H1 (cell line): ENCODE measurements around the gene MYO16. TPM values are rescaled to one million over a fixed set of nuclear protein-coding genes. Genes with fewer than 3 reads are reported as not detected.

Experiments used
- CTCF ChIA-PET: fragments of 300-600 bp; sonication (Branson Sonifier 250); formaldehyde crosslinking; loops from one replicate; lab custom pipeline; 2021; ENCODE audit not compliant: partially characterized antibody; lab: Charles Lee
- POLR2A ChIA-PET: fragments of 300-600 bp; sonication (Branson Sonifier 250); formaldehyde crosslinking; loops from one replicate; lab custom pipeline; 2021; ENCODE audit warnings: inconsistent platforms; ENCODE audit not compliant: partially characterized antibody; lab: Charles Lee
- DNase-seq, 2 experiments: peaks; one replicate each; pipeline versions ENCODE4 v3.0.0 to v3.0.0-alpha.2; 2010 to 2022; ENCODE audit warnings: low spot score in 2 of 2, low read depth in 1 of 2, mixed read lengths in 1 of 2
- FAIRE-seq: peaks from 2 replicates; lab custom pipeline; 2011; peaks lifted over from hg19 to GRCh38; lab: Jason Lieb, UNC
- H2AFZ ChIP-seq: 2 replicates; pipeline ENCODE4 v1.8.1; 2012; ENCODE audit warnings: low read length, inconsistent platforms
- H2AK5ac ChIP-seq: 2 replicates; pipeline ENCODE4 v1.6.1; 2013; ENCODE audit warnings: low read depth, low read length
- H2BK120ac ChIP-seq: replicated peaks from 2 replicates; pipeline ENCODE3; 2013; ENCODE audit warnings: low read depth, low read length, inconsistent platforms
- H2BK12ac ChIP-seq: 2 replicates; pipeline ENCODE4 v1.6.1; 2013; ENCODE audit warnings: low read depth, low read length
- H2BK15ac ChIP-seq: 2 replicates; pipeline ENCODE4 v1.6.1; 2013; ENCODE audit warnings: low read length
- H2BK20ac ChIP-seq: 2 replicates; pipeline ENCODE4 v1.6.1; 2013; ENCODE audit warnings: low read length
- H2BK5ac ChIP-seq: 2 replicates; pipeline ENCODE4 v1.6.1; 2013; ENCODE audit warnings: low read depth, low read length
- H3K14ac ChIP-seq: 2 replicates; pipeline ENCODE4 v1.6.1; 2013; ENCODE audit warnings: inconsistent platforms; ENCODE audit not compliant: insufficient read length
- H3K18ac ChIP-seq: 2 replicates; pipeline ENCODE4 v1.6.1; 2013; ENCODE audit warnings: low read length; ENCODE audit errors: extremely low read depth
- H3K23ac ChIP-seq: 2 replicates; pipeline ENCODE4 v1.6.1; 2013; ENCODE audit warnings: inconsistent platforms; ENCODE audit not compliant: insufficient read length
- H3K23me2 ChIP-seq: 2 replicates; pipeline ENCODE4 v1.6.1; 2013; ENCODE audit warnings: low read depth, low read length
- H3K27ac ChIP-seq: 2 replicates; pipeline ENCODE4 v1.6.1; 2011; ENCODE audit warnings: low read depth, low read length, inconsistent platforms
- H3K27me3 ChIP-seq, 4 experiments: replicated peaks in 1 of 4; 1 replicate in 1 of 4; 2 replicates in 3 of 4; pipeline versions ENCODE4 v1.6.1 to v1.8.1; 2011 to 2013; ENCODE audit warnings: low read length in 3 of 4, mild to moderate bottlenecking in 3 of 4, inconsistent platforms in 2 of 4, mixed read lengths in 2 of 4, moderate library complexity in 1 of 4; ENCODE audit not compliant: control insufficient read depth in 3 of 4, insufficient read depth in 3 of 4; ENCODE audit errors: extremely low read depth in 1 of 4
- H3K36me3 ChIP-seq, 4 experiments: 2 replicates each; pipeline versions ENCODE4 v1.6.1 to v1.8.1; 2011 to 2013; ENCODE audit warnings: mild to moderate bottlenecking in 4 of 4, low read length in 3 of 4, moderate library complexity in 2 of 4, control low read depth in 1 of 4, inconsistent platforms in 1 of 4; ENCODE audit not compliant: insufficient read depth in 4 of 4, control insufficient read depth in 2 of 4
- H3K4ac ChIP-seq: replicated peaks from 2 replicates; pipeline ENCODE3; 2013; ENCODE audit warnings: low read length, low read depth, mixed read lengths, inconsistent platforms; ENCODE audit not compliant: insufficient read length
- H3K4me1 ChIP-seq, 4 experiments: replicated peaks in 1 of 4; 1 replicate in 1 of 4; 2 replicates in 3 of 4; pipeline versions ENCODE4 v1.6.1 to v1.8.1; 2011 to 2013; ENCODE audit warnings: low read length in 3 of 4, inconsistent platforms in 2 of 4, mixed read lengths in 1 of 4; ENCODE audit not compliant: insufficient read depth in 4 of 4, control insufficient read depth in 3 of 4
- H3K4me2 ChIP-seq, 2 experiments: 2 replicates each; pipeline versions ENCODE4 v1.6.1 to v1.8.1; 2011 to 2013; ENCODE audit warnings: low read depth in 2 of 2, low read length in 2 of 2, control low read depth in 1 of 2, inconsistent platforms in 1 of 2, mild to moderate bottlenecking in 1 of 2; ENCODE audit not compliant: insufficient read depth in 1 of 2
- H3K4me3 ChIP-seq, 4 experiments: fragments of 200-600, 300-600 bp in 1 of 4; sonication (generic), shearing (Covaris generic), sonication (Bioruptor Twin) in 1 of 4; 2 replicates each; pipeline versions ENCODE4 v1.5.1 to v1.8.1; 2011 to 2016; ENCODE audit warnings: low read length in 4 of 4, low read depth in 3 of 4, control low read depth in 2 of 4, inconsistent platforms in 2 of 4, mild to moderate bottlenecking in 2 of 4, mixed read lengths in 1 of 4, moderate library complexity in 1 of 4; ENCODE audit not compliant: insufficient read depth in 2 of 4; ENCODE audit errors: extremely low read depth in 1 of 4
- H3K56ac ChIP-seq: replicated peaks from 2 replicates; pipeline ENCODE3; 2013; ENCODE audit warnings: low read depth, mild to moderate bottlenecking, mixed read lengths, low read length, inconsistent platforms; ENCODE audit not compliant: insufficient read length
- H3K79me1 ChIP-seq: 2 replicates; pipeline ENCODE4 v1.6.1; 2013; ENCODE audit warnings: low read depth, low read length, control low read depth
- H3K79me2 ChIP-seq, 2 experiments: 2 replicates each; pipeline versions ENCODE4 v1.6.1 to v1.8.1; 2012 to 2013; ENCODE audit warnings: low read length in 2 of 2, mild to moderate bottlenecking in 2 of 2, inconsistent platforms in 1 of 2; ENCODE audit not compliant: insufficient read depth in 2 of 2, control insufficient read depth in 1 of 2
- H3K9ac ChIP-seq, 4 experiments: replicated peaks in 1 of 4; 1 replicate in 1 of 4; 2 replicates in 3 of 4; pipeline versions ENCODE4 v1.6.1 to v1.8.1; 2011 to 2013; ENCODE audit warnings: low read depth in 3 of 4, low read length in 3 of 4, control low read depth in 2 of 4, mild to moderate bottlenecking in 2 of 4, moderate library complexity in 2 of 4, inconsistent platforms in 1 of 4; ENCODE audit errors: extremely low read depth in 1 of 4
- H3K9me3 ChIP-seq, 2 experiments: 2 replicates each; pipeline versions ENCODE4 v1.6.1 to v1.8.1; 2012 to 2013; ENCODE audit warnings: mild to moderate bottlenecking in 2 of 2, moderate library complexity in 2 of 2, control low read depth in 1 of 2, inconsistent platforms in 1 of 2, low read depth in 1 of 2, low read length in 1 of 2, mixed read lengths in 1 of 2; ENCODE audit not compliant: insufficient read depth in 2 of 2
- H4K20me1 ChIP-seq, 2 experiments: replicated peaks in 1 of 2; 2 replicates each; pipeline versions ENCODE3 to v1.8.1; 2011 to 2013; ENCODE audit warnings: inconsistent platforms in 2 of 2, low read length in 2 of 2, mild to moderate bottlenecking in 1 of 2; ENCODE audit not compliant: insufficient read depth in 2 of 2, control insufficient read depth in 1 of 2
- H4K5ac ChIP-seq: 2 replicates; pipeline ENCODE4 v1.6.1; 2013; ENCODE audit warnings: low read length, low read depth, mixed read lengths, inconsistent platforms; ENCODE audit not compliant: insufficient read length
- H4K8ac ChIP-seq: 2 replicates; pipeline ENCODE4 v1.8.0; 2013; ENCODE audit warnings: mild to moderate bottlenecking, moderate library complexity, low read length, inconsistent platforms; ENCODE audit not compliant: insufficient read depth; ENCODE audit errors: extremely low read depth
- H4K91ac ChIP-seq: replicated peaks from 2 replicates; pipeline ENCODE3; 2013; ENCODE audit warnings: low read length, mixed read lengths, inconsistent platforms; ENCODE audit not compliant: insufficient read length
- ASH2L ChIP-seq: fragments of 200-600, 300-600 bp; sonication (generic); IDR thresholded peaks from one replicate; pipeline ENCODE4 v1.7.1; 2017; ENCODE audit warnings: low read length
- CBX5 ChIP-seq: fragments of 300-800, 300-1000 bp; sonication (generic); IDR thresholded peaks from 2 replicates; pipeline ENCODE4 v1.7.1; 2016; ENCODE audit warnings: antibody characterized with exemption, low read length, low read depth
- HDAC6 ChIP-seq: IDR thresholded peaks from one replicate; pipeline ENCODE4 v1.7.1; 2012; ENCODE audit warnings: low read depth, mild to moderate bottlenecking, inconsistent platforms, low read length, moderate library complexity
- PHF8 ChIP-seq: fragments of 200-600 bp; sonication (generic); conservative IDR thresholded peaks from 2 replicates; pipeline ENCODE4 v1.7.1; 2012; ENCODE audit warnings: low read depth, mild to moderate bottlenecking, inconsistent platforms, low read length, moderate library complexity
- RBBP5 ChIP-seq: IDR thresholded peaks from 2 replicates; pipeline ENCODE4 v1.7.1; 2012; ENCODE audit warnings: low read depth, mild to moderate bottlenecking, inconsistent platforms, low read length, moderate library complexity, borderline replicate concordance
- TBP ChIP-seq: IDR thresholded peaks from 2 replicates; pipeline ENCODE4 v1.6.1; 2011; ENCODE audit warnings: low read depth, low read length, improper control_type of control experiment
- WGBS, 2 experiments: shearing (Covaris generic) in 1 of 2; methylation state at CpG; one replicate each; pipeline versions ENCODE4 v1.1.6 to v1.1.7; 2013 to 2015; ENCODE audit warnings: low lambda C conversion rate in 2 of 2, mixed read lengths in 2 of 2, inconsistent platforms in 1 of 2, low coverage in 1 of 2, missing lambda C conversion rate in 1 of 2; ENCODE audit not compliant: insufficient replicate concordance in 2 of 2, insufficient coverage in 1 of 2, insufficient read length in 1 of 2; ENCODE audit errors: extremely low coverage in 1 of 2, missing lambda C conversion rate in 1 of 2; 5-methylcytosine and 5-hydroxymethylcytosine counted together
- polyA plus RNA-seq, 7 experiments: library from polyadenylated mRNA; depleted of rRNA in 3 of 7; stranded (reverse) in 5 of 7; unstranded in 2 of 7; fragments of >200 nt in 5 of 7; fragments of 200-250 nt in 2 of 7; gene quantifications; 1 replicate in 5 of 7; 2 replicates in 1 of 7; 4 replicates in 1 of 7; pipeline versions ENCODE4 v1.2.1 to v1.2.3, GENCODE V29; 2011 to 2013; ENCODE audit warnings: missing spikeins in 2 of 7, mixed read lengths in 2 of 7
- total RNA-seq: library from RNA; stranded (reverse); fragmentation: NEBNext Ultra II Directional; extraction: Animal tissue kit (Norgen Biotek cat#: 25700); gene quantifications from 2 replicates; pipeline ENCODE4 v1.2.1, GENCODE V29; 2021
- TF ChIP-seq, protein P1 (sequence below): IDR thresholded peaks from 2 replicates; pipeline ENCODE4 v1.6.1; 2011; ENCODE audit warnings: low read depth, mild to moderate bottlenecking, low read length; ENCODE audit not compliant: insufficient read depth

MYO16 gene
- total and polyA plus RNA-seq, 2 of the 8 experiments (the other 6 are each of a cell fraction or from before 2014, with no cell fraction given), result 0.02 to 0.22 TPM

DNA sequence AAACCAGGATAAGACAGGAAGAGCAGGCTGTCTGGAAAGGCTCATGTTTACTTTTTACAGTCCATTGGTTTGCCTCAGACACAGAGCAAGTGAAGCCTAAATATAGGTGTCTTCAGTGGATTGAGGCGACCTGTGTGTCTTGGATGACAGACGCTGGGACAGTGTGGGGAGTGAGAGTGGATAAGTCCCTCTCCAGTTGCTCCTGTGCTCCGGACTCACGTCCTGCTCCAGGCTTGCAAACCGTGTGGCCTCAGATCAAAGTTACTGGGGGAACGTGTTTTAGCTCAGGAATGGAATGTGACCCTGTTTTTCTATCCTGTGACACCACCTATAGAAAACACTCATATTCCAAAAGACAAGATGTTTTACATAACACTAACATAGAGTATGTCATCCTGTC, 465.7 kb downstream of the MYO16 start:
- 95% methylated on average over 6 of the region's 6 CpGs; no CpG with 5 or more reads in 1 of the 2 experiments for WGBS, 2 experiments
- no peak overlapping the region for H4K5ac ChIP-seq
- no peak overlapping the region for H3K18ac ChIP-seq
- no peaks in the 10 kb centered on the region for H3K4me1 ChIP-seq
- H3K36me3 ChIP-seq, result no peaks in the 10 kb centered on the region
- no peak overlapping the region for H2BK5ac ChIP-seq
- H2BK15ac ChIP-seq, result no peak overlapping the region
- no peak overlapping the region for H2BK20ac ChIP-seq
- H3K9me3 ChIP-seq, result no peaks in the 10 kb centered on the region
- no peak overlapping the region for H3K14ac ChIP-seq
- no peak for TF ChIP-seq RBBP5
- no peak for TF ChIP-seq ASH2L
- TF ChIP-seq HDAC6, result no peak
- TF ChIP-seq TBP, result no peak
- no peak for TF ChIP-seq PHF8
- no peak for TF ChIP-seq CBX5
- TF ChIP-seq, protein P1, sequence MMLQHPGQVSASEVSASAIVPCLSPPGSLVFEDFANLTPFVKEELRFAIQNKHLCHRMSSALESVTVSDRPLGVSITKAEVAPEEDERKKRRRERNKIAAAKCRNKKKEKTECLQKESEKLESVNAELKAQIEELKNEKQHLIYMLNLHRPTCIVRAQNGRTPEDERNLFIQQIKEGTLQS, result no peak
- H2BK12ac ChIP-seq, result no peak overlapping the region
- 0 out of 2 replicates have a peak overlapping the region, but pooled peaks have one; percentile 9 for H2AFZ ChIP-seq
- H4K20me1 ChIP-seq, result no peaks in the 10 kb centered on the region
- no peaks in the 10 kb centered on the region for H3K27me3 ChIP-seq
- no peak overlapping the region for H2BK120ac ChIP-seq
- POLR2A ChIA-PET, result no interaction called here
- no peaks in the 10 kb centered on the region for H3K23me2 ChIP-seq
- no peak overlapping the region for H3K23ac ChIP-seq
- no peak overlapping the region for H3K4me3 ChIP-seq
- H3K79me1 ChIP-seq, result no peaks in the 10 kb centered on the region
- H3K9ac ChIP-seq, result no peak overlapping the region
- no peak overlapping the region for H3K4me2 ChIP-seq
- CTCF ChIA-PET, result interaction anchor here (1.6 kb wide), 1 partner anchor 40 kb away, joined by 4 read pairs; no protein-coding TSS in a partner anchor
- FAIRE-seq, result no peak
- H4K91ac ChIP-seq, result no peak overlapping the region
- H3K27ac ChIP-seq, result no peak overlapping the region
- H4K8ac ChIP-seq, result no peak overlapping the region
- no peak overlapping the region for H3K4ac ChIP-seq
- no peak for DNase-seq
- no peak overlapping the region for H3K56ac ChIP-seq
- no peak overlapping the region for H2AK5ac ChIP-seq
- no peaks in the 10 kb centered on the region for H3K79me2 ChIP-seq
